ENCODE measurements around the gene DRAXIN.

DRAXIN gene

GRCh38 chr1:11701551-11701961, 10.0 kb downstream of the DRAXIN start:
- no peaks in the 10 kb centered on the region for H3F3A ChIP-seq (ENCODE audit: insufficient read depth, low read length)

GRCh38 chr1:11701981-11702803, 10.7 kb downstream of the DRAXIN start:
- no peaks in the 10 kb centered on the region for H3K9me2 ChIP-seq (replicated peaks; ENCODE audit: insufficient read depth, low read length)
- no peak overlapping the region for H3K4me2 ChIP-seq (ENCODE audit: low read depth, low read length)
- no peaks in the 10 kb centered on the region for H3K79me2 ChIP-seq (ENCODE audit: low read length)
- H3K4me3 ChIP-seq (ENCODE audit: low read length), result no peak overlapping the region
- H3K9me3 ChIP-seq (replicated peaks; ENCODE audit: insufficient read depth, low read length), result no peaks in the 10 kb centered on the region
- no peaks in the 10 kb centered on the region for H3F3A ChIP-seq (ENCODE audit: insufficient read depth, low read length)
- DNase-seq, result no peak
- H3K27me3 ChIP-seq (replicated peaks; ENCODE audit: insufficient read depth, low read length), result peaks cover 89% of the 10 kb centered on the region
- H2AFZ ChIP-seq (ENCODE audit: low read length), result no peak overlapping the region
- no peak overlapping the region for H3K27ac ChIP-seq (ENCODE audit: low read length)
- H3K36me3 ChIP-seq (replicated peaks; ENCODE audit: insufficient read depth, low read length), result no peaks in the 10 kb centered on the region
- TF ChIP-seq EZH2 (optimal IDR thresholded peaks at IDR 0.05; ENCODE audit: low read depth, low read length), result no peak
- TF ChIP-seq CTCF (IDR thresholded peaks at IDR 0.05; ENCODE audit: low read length), result no peak
- TF ChIP-seq EZH2phosphoT487 (IDR thresholded peaks at IDR 0.05; ENCODE audit: low read length), result no peak
- no peak overlapping the region for H3K9ac ChIP-seq (ENCODE audit: low read length)
- H4K20me1 ChIP-seq (ENCODE audit: insufficient read depth, low read length), result no peaks in the 10 kb centered on the region
- no peaks in the 10 kb centered on the region for H3K4me1 ChIP-seq (ENCODE audit: low read length)

More at GRCh38 chr1:11701551-11701961, 10.0 kb downstream of the DRAXIN start:
- no peak for TF ChIP-seq EZH2phosphoT487 (IDR thresholded peaks at IDR 0.05; ENCODE audit: low read length)
- TF ChIP-seq EZH2 (optimal IDR thresholded peaks at IDR 0.05; ENCODE audit: low read depth, low read length), result no peak
- no peak for TF ChIP-seq CTCF (IDR thresholded peaks at IDR 0.05; ENCODE audit: low read length)
- Histone ChIP-seq H2AFZ (ENCODE audit: low read length) (no peak overlapping the region), H3K27me3 (replicated peaks; ENCODE audit: insufficient read depth, low read length) (peaks cover 91% of the 10 kb centered on the region), H3K27ac (ENCODE audit: low read length) (no peak overlapping the region), H4K20me1 (ENCODE audit: insufficient read depth, low read length) (no peaks in the 10 kb centered on the region), H3K9me2 (replicated peaks; ENCODE audit: insufficient read depth, low read length) (no peaks in the 10 kb centered on the region), H3K4me1 (ENCODE audit: low read length) (no peaks in the 10 kb centered on the region), H3K4me2 (ENCODE audit: low read depth, low read length) (no peak overlapping the region), H3K36me3 (replicated peaks; ENCODE audit: insufficient read depth, low read length) (no peaks in the 10 kb centered on the region), H3K79me2 (ENCODE audit: low read length) (no peaks in the 10 kb centered on the region), H3K9ac (ENCODE audit: low read length) (no peak overlapping the region), H3K4me3 (ENCODE audit: low read length) (no peak overlapping the region), H3K9me3 (replicated peaks; ENCODE audit: insufficient read depth, low read length) (no peaks in the 10 kb centered on the region)
- DNase-seq, result no peak

- Histone ChIP-seq H3K4me1 (ENCODE audit: low read length) (no peaks in the 10 kb centered on the region), H4K20me1 (ENCODE audit: insufficient read depth, low read length) (no peaks in the 10 kb centered on the region), H3K9ac (ENCODE audit: low read length) (no peak overlapping the region)
Measured at GRCh38 chr1:11703357-11704193, 12.1 kb downstream of the DRAXIN start.

More at GRCh38 chr1:11703357-11704193, 12.1 kb downstream of the DRAXIN start:
- TF ChIP-seq EZH2phosphoT487 (IDR thresholded peaks at IDR 0.05; ENCODE audit: low read length) (no peak), EZH2 (optimal IDR thresholded peaks at IDR 0.05; ENCODE audit: low read depth, low read length) (no peak), CTCF (IDR thresholded peaks at IDR 0.05; ENCODE audit: low read length) (no peak)
- Histone ChIP-seq H3K9me2 (replicated peaks; ENCODE audit: insufficient read depth, low read length) (no peaks in the 10 kb centered on the region), H3K4me2 (ENCODE audit: low read depth, low read length) (no peak overlapping the region), H3F3A (ENCODE audit: insufficient read depth, low read length) (no peaks in the 10 kb centered on the region), H3K79me2 (ENCODE audit: low read length) (no peaks in the 10 kb centered on the region), H3K27ac (ENCODE audit: low read length) (no peak overlapping the region), H2AFZ (ENCODE audit: low read length) (no peak overlapping the region), H3K9me3 (replicated peaks; ENCODE audit: insufficient read depth, low read length) (no peaks in the 10 kb centered on the region), H3K36me3 (replicated peaks; ENCODE audit: insufficient read depth, low read length) (no peaks in the 10 kb centered on the region), H3K27me3 (replicated peaks; ENCODE audit: insufficient read depth, low read length) (peaks cover 89% of the 10 kb centered on the region), H3K4me3 (ENCODE audit: low read length) (no peak overlapping the region)
- DNase-seq, result no peak

Measured in MM.1S (cell line).